COLO829 (cell line): ENCODE measurements around the gene SCFD2.
"Not testable (repeated sequence)": the region's sequence is repeated elsewhere in the genome, so short reads cannot be mapped to it uniquely, and the experiment has no call there.

Experiments used
- DNase-seq: peaks from one replicate; pipeline ENCODE4 v3.0.0; 2012; ENCODE audit warnings: low spot score

Gene SCFD2

DNA sequence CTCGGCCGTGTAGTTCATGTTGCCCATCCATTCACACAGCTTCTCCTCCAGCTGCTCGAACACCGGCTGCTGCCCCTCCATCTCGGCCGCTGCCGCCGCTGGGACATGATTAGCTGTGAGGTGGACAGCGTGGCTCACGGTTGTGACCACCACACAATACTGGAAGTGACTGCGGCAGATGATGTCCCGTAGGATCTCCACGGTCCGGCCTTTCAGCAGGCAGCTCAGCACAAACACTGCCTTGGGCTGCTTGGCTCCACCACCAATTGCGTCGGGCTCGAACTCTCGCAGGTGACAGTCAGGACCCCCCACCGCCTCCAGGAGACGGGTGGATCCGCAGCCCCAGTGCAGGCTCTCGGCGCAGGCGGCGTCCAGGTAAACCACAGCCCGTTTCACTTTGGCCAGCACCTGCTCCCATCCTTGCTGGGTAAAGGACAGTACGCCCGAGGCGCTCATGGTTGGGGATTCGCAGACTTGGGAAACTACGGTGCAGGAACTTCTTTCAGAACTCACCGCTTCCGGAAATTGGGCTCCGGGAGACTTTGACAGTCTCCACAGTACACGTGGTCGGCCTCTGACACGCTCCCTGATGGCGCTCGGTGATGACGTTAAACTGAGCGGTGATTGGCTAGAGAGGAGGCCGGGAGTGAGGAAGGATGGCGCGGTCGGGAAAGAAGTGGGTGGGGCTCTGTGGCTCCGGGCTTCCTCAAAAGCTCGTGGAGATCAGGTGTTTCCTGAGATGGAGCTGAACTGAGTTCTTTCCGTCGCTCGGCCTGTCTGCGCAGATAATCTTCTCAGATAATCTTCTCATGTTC lies at the start of gene SCFD2:
TSS of gene SCFD2 (minus strand) at position 576 of the 815 bp plus-strand sequence.
- DNase-seq, result peak; percentile 98

DNA sequence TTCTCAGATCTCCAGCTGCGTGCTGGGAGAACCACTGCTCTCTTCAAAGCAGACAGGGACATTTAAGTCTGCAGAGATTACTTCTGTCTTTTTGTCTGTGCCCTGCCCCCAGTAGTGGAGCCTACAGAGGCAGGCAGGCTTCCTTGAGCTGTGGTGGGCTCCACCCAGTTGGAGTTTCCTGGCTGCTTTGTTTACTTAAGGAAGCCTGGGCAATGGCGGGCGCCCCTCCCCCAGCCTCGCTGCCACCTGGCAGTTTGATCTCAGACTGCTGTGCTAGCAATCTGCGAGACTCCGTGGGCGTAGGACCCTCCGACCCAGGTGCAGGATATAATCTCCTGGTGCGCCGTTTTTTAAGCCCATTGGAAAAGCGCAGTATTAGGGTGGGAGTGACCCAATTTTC lies 43.6 kb upstream of the SCFD2 start:
- not testable (repeated sequence) for DNase-seq

DNA sequence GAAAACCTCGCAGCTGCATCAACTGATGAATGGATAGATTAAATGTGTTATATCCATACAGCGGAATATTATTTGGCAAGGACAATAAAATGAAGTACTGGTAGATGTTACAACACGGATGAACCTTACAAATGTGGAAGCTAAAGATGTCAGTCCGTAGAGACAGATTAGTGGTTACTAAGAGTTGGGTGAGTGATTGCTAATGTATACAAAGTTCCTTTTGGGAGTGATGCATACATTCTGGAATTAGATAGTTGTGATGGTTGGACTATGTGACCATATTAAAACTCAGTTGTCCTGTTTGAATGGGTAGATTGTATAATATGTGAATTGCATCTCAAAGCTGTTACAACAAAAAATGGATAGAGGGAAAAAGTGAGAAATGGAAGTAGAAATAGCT lies 14.4 kb upstream of the SCFD2 start:
- no peak for DNase-seq

DNA sequence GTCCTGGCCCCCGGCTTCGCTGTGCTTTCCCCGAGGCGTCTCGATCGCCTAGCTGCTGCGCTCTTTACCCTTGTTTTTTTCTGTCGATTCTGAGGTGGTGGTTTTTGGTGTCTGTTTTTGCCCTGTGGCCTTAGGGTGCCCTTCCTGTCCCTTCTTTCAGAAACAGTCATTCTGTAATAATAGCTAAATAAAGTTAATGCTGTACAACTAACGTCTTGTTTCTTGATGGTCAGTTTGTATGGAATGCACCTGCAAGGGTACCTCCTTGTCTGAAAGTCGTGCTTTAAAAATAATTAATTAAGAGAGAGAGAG lies 12.3 kb upstream of the SCFD2 start:
- DNase-seq, result no peak

DNA sequence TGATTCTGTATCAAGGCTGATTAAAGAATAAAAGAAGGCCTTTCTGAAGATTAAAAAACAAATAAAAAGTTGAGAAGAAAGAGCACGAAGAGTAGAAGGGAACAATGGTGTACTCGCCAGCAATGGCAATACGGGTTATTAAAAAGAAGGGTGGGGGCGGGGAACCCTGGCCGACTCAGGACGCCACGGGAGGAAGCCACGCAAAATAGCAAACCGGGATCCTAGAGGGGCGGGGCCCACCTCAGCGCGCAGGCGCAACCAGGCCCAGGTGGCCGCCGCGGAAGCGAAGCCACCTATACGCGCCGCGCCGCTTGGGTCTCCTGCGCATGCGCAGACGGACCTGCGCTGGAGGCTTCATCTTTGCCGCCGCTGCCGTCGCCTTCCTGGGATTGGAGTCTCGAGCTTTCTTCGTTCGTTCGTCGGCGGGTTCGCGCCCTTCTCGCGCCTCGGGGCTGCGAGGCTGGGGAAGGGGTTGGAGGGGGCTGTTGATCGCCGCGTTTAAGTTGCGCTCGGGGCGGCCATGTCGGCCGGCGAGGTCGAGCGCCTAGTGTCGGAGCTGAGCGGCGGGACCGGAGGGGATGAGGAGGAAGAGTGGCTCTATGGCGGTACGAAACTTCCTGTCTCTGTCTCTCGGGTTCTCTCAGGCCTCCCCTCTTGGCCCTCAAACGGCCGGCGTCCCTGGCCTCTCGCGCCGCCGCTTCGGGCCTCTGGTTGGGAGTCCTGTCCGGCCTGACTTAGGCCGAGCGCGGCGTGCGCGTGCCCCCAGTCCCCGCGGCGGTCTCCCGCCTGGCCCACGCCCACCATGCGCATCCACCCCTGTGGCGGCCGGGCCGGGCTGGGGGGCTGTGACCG lies 11.7 kb upstream of the SCFD2 start, which contains the start of gene FIP1L1:
TSS of gene FIP1L1 (plus strand) at position 323 of the 852 bp plus-strand sequence. CDS start at position 521, 198 bp downstream.
- peak; percentile 98 for DNase-seq

DNA sequence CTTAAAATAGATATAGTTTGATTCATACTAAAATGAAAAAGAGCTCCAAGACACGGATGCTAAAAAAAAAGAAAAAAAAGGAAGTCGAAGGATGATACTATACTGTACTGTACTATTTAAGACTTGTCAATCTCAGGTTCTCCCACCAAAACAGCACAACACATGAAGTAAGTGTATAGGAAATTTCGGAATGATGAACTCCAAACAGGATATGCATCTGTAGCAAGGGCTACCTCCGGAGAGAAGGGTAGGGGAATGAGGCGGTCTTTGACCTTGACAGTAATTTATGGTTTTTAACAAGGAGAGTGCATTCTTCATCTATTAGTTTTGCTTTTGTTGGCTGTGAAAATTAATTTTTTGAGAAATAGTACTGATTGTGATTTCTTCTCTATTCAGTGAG lies 11.0 kb upstream of the SCFD2 start:
- no peak for DNase-seq

DNA sequence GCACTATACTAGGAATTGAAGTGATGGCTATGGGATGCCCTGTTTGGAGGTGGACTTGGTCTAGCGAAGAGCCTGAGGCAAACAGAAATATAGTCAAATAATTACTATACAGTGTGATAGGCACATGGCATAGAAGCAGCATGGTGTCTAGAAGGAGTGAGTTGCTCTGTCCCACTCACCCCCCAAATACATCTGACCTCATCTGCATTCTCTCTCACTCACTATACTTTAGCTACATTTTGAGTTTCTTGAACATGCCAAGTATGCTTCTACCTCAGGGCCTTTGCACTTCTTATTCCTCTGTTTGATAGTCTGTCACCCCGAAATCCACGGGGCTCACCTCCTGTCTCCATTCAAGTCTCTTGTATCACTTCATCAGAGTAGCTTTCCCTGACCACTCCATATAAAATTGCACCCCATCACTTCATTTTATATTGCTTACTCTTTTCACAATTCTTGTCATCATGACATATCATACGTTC lies 9.0 kb upstream of the SCFD2 start:
- no peak for DNase-seq

DNA sequence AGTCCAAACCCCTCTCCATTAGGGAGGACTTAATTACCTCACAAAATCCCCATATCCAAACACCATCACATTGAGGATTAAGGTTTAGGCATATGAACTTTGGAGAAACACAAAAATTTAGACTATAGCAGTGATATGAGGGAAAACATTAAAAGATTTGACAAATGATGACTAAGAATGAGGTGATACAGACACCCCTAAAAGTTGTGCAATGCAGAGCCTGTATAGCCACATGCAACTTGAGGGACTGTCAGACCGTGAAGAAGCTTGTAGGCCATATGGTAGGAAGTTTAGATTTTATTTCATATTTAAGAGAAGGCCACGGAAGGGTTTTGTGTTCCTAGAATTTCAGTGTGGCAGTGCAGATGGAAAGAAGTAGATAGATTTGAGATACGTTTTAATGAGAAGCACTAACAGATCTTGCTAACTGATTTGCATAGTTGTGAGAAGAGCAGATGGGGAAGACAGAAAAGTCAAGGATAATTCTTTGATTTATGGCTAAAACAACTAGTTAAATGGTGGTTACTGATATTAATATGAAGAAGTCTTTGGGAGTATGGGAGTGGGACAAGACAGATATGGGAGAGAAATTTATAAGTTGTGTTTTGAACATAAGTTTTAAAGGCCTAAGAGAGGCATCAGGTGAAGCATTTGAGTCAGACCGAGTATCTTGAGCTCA lies 6.1 kb upstream of the SCFD2 start:
- DNase-seq, result no peak

DNA sequence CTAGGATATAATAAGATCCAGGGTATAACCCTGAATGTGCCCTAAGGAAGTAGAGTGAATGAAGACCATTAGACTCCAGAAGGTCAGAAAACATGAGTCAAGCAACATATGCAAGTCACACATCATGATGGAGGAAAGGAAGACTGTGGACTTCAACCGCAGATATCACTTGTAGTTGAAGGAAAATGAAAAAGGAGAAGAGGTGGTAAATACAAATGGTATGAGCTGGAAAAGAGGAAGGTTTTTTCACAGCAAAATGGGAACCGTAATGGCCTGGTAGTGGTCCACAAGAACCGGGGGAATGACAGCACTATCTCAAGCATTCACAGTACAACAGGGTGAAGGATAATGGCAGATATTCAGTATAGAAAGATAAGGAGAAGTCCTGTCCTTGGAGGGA lies 5.2 kb upstream of the SCFD2 start:
- no peak for DNase-seq

DNA sequence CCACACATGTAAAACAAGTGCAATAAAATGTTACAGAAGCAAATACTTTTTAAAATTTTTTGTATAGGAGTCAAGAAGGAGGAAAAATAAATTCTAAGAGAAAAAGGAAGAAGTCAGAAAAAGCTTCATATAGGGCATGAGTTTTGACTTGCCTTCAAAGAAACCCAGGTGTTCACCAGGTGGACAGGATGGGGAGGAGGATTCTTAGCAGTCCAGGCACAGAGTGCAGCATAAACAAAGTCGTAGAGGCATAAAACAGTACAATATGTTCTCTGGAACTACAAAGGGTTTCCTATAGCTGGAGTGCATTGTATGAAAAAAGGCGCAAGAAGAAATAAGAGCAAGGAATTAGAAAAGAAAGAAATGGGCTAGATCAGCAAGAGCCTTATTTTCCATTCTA lies 1.9 kb upstream of the SCFD2 start:
- DNase-seq, result no peak

DNA sequence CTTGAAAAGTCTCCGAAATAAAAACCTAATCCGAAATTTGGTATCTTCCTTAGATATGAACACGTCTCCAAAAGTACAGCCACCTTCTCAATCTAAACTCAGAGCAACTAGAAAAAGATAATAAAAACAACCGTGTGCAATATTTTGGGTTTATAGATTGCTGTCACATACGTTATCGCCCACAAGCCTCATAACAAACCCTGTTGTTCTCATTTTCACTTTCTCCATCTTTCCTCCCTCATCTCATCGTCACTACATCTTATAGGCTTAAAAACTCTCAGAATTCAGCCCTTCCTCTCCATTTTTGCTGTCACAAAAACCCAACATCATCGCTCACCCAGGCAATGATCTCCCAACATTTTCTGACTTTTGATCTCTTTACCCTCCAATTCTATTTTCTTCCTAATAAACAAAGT lies 448 bp upstream of the SCFD2 start:
- DNase-seq, result no peak

DNA sequence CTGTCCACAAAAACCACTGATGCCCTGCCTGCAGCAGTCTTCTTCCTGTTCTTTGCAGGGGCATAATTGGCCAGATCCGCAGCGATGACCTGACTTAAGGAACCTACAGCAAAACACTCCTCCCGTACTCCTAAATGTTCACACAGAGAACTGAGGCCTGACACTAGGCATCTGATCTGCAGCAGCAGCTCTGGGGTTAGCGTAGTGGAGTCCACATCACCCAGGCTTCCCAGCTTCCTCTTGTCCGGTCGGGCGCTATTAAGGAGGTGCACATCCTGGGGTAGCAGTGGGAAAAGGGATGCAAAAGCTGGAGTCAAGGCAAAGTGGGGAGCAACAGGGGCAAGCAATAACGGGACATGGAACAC lies 758 bp downstream of the SCFD2 start:
- DNase-seq, result no peak

DNA sequence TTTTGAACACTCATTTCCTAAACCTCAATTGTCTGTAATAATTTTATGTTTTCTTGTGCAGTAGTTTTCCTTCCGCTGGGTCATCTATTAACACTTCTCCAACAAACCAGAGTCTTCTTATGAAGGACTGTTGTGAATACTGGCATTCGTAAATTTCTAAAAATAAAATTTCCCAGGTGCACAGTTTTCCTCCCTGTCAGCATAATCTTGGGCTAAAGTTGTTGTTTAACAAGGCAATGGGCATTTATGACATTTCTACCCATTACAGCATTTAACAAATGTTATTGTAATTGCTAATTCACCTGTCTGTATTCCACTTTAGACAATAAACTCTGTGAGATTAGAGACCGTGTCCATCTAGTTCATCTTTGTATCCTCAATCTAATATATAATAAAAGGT lies 1.2 kb downstream of the SCFD2 start:
- DNase-seq, result no peak

DNA sequence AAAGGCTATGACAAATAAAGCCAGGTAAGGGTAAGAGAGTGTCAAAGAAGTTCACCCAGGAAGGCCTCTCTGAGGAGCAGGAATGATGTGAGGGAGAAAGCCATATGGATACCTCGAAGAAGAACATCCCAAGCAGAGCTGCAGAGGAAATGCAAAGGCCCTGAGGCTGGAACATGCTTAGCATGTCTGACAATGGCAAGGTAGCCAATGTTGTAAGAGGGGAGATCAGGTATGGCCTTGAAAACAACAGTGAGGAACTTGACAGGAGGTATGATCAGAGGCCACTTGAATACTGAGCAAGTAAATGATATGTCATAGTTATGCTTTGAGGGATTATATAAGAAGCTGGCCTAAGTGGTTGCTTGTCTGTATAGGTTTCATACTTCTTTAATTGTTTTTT lies 3.8 kb downstream of the SCFD2 start:
- DNase-seq, result no peak

DNA sequence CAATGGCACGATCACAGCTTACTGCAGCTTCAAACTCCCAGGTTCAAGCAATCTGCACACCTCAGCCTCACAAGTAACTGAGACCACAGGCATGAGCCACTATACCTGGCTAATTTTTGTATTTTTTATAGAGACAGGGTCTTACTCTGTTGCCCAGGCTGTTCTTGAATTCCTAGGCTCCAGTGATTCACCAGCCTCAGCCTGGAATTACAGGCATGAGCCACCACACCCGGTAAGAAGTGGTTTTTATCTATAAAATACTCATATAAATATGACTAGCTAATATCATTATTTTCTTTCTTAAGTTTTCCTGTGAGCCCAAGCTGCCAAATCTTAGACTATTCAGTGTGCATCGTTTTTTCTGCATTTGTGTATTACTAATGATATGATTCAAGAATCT lies 4.4 kb downstream of the SCFD2 start:
- DNase-seq, result no peak

DNA sequence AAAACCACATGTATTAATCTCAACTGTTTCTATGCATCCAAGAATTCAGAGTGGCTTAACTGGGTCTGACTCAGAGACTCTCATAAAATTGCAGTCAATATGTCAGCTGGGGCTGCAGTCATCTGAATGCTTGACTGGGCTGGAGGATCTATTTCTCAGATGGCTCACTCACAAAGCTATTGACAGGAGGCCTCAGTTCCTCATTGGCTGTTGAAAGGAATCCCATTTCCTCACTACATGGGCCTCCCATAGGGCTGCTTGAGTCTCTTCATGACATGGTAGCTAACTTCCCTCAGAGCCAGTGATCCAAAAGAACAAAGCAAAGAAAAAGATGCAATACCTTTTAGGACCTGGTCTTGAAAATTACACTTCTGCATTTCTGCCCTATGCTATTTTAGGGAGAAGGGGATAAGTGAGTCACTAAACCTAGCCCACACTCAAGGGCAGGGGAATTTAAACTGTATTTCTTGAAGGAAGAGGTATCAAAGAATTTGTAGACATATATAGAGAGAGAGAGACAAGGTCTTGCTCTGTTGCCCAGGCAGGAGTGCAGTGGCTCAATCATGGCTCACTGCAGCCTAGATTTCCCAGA lies 9.8 kb downstream of the SCFD2 start:
- DNase-seq, result no peak

DNA sequence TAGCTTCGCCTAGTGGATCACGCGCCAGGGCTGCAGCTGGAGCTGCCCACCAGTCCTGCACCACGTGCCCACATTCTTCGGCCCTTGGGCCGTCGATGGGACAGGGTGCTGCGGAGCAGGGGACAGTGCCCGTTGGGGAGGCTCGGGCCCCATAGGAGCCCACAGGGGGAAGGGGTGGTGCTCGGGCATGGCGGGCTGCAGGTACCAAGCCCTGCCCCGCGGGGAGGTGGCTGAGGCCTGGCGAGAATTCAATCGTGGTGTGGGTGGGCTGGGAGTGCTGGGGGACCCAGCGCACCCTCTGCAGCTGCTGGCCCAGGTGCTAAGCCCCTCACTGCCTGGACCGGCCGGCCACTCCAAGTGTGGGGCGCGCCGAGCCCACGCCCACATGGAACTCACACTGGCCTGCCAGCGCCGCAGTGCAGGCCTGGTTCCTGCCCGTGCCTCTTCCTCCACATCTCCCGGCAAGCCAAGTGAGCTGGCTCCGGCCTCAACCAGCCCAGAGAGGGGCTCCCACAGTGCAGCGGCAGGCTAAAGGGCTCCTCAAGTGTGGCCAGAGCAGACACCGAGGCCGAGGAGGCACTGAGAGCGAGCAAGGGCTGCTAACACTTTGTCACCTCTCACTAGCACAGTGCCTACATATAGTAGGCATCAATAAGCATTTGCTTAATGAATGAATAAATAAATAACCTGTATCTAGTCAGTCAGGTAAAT lies 11.7 kb downstream of the SCFD2 start:
- no peak for DNase-seq

DNA sequence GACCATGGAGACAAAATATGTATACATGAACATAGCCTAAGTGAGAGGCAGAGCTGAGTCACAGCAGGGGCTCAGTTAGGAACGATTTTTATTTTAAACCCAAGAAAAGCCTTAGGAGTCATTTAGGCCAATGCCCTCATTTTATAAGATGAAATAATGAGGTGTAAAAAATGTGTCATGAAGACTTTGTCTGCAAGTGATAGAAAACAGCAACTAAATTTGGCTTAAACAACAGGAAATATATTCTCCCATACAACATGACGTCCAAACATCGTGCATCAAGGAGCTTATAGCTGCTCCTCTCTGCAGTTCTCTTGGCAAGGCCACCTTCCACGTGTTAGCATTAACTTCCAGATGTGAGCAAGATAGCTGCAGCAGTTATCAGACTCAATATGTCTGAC lies 16.8 kb downstream of the SCFD2 start:
- DNase-seq, result no peak

DNA sequence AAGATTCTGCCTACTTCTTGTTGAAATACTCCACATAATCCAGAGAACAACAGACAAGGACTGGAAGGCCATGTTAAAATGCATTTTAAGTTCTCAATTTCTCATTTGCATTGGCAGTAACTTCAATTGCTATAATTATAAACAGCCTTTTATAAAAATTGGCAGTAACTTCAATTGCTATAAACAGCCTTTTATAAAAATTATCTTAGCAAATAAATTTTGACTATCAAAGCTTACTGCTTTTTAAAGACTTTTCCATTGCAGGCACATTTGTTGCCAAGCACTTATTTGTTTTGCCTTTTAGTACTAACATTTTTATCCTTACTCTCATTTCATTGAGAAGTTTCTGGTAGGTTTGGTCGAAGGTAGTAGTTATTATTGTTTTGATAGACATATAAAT lies 17.8 kb downstream of the SCFD2 start:
- DNase-seq, result no peak

DNA sequence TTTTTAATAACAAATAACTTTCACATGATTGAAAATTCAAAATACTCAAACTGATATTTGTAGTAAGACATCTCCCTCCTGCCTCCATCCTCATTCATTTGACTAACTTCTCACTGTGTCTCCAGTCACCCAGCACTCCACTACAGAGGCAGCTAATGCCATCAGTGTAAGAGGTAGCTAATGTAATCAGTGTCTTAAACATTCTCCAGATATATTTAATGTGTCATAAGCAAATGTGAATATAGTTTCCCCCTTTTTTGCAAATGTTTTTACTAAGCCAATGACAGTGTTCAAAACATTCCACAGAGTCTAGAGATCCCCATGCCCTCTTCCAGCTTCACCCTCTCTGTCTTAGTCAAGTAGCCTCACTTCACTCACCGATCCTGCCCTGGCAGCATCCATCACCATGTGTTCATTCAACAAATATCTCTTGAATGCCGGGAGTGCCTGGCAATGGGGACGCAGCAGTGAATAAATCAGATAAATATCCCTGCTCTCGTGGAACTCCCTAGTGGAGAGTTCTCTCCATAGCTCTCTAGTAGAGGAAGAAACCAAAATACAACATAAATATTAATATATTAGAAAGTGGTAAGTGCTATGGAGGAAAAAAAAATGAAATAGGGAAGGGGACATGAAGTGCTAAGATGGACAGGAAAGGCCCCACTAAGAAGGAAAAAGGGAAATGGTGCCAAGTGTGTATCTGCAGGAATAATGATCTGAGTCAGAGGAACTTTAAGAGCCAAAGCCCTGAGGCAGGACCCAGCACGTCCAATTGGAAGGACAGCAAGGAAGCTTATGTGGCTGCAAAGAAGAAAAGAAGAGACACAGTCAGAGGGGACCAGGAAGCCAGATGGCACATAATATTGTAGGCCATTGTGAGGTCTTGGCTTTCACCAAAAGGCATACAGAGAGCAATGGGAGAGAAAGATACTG lies 18.7 kb downstream of the SCFD2 start:
- DNase-seq, result no peak

DNA sequence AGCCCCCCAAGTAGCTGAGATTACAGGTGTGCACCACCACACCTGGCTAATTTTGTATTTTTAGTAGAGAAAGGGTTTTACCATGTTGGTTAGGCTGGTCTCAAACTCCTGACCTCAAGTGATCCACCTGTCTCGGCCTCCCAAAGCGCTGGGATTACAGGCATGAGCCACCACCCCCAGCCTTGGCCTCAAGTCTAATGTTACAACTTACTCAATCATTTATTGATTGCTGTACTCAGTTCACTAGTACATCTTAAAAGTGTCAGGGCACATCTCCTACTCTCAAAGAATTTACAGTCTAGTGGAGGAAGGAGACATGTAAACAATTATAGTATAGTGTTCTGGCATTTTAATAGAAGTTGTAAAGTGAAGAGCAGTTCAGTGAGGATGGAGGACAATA lies 19.5 kb downstream of the SCFD2 start:
- not testable (repeated sequence) for DNase-seq
